OCI-M1 (cell line): Measurements from ENCODE around the gene DEPDC4.
A peak's percentile ranks its signal among the peaks of the same experiment; 100 is the strongest.
"Not testable (repeated sequence)": the region's sequence is repeated elsewhere in the genome, so short reads cannot be mapped to it uniquely, and the experiment has no call there.

Experiments used
- DNase-seq: peaks from one replicate; lab custom pipeline; 2025; lab: John Stamatoyannopoulos, UW

Gene DEPDC4

DNA sequence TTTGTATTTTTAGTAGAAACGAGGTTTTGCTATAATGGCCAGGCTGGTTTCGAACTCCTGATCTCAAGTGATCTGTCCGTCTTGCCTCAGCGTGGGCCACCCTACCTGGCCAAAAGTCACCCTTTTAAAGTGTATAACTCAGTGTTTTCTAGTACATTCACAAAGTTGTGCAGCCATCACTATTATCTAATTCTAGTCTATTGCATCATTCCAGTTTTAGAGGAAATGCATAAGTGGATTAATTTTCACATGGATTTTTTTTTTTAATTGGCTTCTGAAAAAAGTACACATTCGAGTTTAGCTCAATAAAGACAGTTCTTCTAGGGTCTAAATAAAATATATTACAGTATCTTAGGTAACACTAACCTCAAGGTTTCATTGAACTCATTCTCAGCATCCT, 3.7 kb downstream of the DEPDC4 start:
- no peak for DNase-seq

GRCh38 chr12:100258127-100258526, 8.8 kb downstream of the DEPDC4 start:
- no peak for DNase-seq

- no peak for DNase-seq
These were observed 12.0 kb downstream of the DEPDC4 start for GRCh38 chr12:100254876-100255275.

GRCh38 chr12:100253437-100253836, 13.4 kb downstream of the DEPDC4 start:
- no peak for DNase-seq

DNA sequence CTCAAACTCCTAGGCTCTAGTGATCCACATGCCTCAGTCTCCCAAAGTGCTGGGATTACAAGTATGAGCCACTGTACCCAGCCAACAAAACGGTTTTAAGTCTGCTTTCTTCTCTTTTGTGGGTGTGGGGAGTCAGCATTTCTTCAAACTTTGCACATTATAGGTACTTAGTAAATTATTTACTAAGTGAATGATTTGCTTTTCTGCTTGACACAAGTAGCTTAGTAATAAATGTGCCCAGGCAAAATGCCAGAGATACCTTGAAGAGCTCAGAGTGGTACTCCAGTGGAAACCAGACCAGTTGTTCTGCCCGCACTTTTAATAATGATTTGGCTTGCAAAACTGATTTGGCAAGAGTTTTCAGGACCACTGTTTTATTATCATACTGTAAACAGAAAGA, 15.0 kb downstream of the DEPDC4 start:
- DNase-seq: no peak

GRCh38 chr12:100249941-100250340, 16.9 kb downstream of the DEPDC4 start:
- no peak for DNase-seq

- DNase-seq: no peak
These were observed 18.0 kb downstream of the DEPDC4 start for GRCh38 chr12:100248886-100249285.

DNA sequence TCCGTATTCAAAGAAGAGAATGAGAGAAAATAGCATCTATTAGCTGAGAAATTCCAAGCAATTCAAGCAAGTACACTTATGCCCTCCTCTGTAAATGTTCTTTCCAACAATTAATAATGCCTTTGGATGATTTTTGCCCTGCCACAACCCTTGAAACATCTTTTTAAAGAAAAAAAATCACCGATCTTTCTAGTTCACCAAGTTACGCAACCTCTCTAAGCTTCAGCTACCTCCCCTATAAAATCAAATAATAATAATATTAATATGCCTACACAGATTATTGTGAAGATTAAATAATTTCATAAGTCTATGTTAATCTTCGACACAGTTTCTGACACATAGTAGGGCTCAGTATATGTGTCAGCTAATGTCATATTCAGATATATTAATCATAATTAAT, 19.1 kb downstream of the DEPDC4 start:
- DNase-seq: no peak

- no peak for DNase-seq
These were observed 23.7 kb downstream of the DEPDC4 start for GRCh38 chr12:100243137-100243536.

GRCh38 chr12:100239589-100239988, 27.3 kb downstream of the DEPDC4 start:
- DNase-seq: no peak

DNA sequence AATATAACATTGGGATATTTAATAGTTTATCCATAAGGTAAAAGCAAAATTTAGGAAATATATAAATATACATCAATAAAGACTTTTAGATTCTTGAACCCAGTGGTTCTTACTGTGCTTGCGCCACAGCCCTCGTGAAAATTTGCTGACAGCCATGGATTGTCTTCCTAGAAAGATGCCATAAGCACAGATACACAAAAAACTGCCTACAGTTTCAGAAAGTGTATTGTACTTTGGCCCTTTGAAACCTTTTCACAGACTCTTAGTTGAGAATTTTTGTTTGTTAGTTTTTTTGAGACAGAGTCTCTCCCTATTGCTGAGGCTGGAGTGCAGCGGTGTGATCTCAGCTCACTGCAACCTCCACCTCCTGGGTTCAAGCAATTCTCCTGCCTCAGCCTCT, 28.1 kb downstream of the DEPDC4 start:
- no peak for DNase-seq

DNA sequence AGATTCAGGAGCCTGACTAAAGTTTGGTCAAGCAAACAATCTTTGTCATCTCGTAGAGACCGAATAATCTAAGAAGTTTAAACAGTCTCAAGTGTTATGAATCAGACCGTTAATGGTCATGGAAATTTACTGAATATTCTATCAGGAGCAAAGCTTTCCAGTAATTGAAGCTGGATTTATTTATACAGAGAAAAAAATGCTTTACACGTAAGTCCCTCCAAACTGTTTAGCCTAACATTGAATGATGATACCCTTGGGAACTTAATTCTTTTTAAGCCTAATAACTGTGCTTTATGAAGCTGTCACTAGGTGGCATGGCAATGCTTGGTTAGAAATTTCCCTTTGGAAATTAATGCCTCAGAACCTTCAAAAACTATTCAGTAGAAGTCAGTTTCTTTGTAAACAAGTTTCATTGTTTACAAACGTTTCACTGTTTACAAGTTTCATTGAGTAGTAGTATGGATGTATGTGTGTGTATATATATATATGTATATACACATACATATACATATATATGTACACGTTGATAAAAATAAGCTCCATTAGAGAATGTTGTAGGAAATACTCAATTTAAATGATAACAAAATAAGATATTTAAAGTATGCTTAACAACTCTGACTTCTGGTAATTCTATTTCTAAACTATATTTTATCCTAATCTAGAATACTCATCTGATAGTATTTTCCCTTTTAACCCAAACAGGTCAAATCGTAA, 32.1 kb downstream of the DEPDC4 start:
- peak; percentile 67 for DNase-seq

DNA sequence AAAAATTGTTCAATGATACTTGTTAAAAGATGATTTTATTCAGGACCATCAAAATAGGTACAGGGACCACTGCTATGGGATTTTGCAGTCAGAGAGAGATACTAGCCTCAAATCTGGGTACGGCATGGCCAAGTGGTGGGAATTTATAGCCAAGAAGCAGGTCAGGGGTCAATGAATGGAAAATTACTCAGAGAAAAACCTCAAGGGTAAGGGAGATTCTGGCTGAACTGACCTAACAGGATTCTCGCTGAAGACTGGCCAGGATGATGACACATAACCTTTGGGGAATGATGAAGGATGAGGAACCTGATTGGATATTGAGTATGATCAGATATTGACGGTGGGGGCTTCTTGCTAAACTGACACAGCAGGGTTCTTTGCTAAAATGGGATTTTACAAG, 32.7 kb downstream of the DEPDC4 start:
- DNase-seq: no peak

- DNase-seq: not testable (repeated sequence)
These were observed 35.0 kb downstream of the DEPDC4 start for GRCh38 chr12:100231873-100232272.

GRCh38 chr12:100229876-100230275, 37.0 kb downstream of the DEPDC4 start:
- no peak for DNase-seq

DNA sequence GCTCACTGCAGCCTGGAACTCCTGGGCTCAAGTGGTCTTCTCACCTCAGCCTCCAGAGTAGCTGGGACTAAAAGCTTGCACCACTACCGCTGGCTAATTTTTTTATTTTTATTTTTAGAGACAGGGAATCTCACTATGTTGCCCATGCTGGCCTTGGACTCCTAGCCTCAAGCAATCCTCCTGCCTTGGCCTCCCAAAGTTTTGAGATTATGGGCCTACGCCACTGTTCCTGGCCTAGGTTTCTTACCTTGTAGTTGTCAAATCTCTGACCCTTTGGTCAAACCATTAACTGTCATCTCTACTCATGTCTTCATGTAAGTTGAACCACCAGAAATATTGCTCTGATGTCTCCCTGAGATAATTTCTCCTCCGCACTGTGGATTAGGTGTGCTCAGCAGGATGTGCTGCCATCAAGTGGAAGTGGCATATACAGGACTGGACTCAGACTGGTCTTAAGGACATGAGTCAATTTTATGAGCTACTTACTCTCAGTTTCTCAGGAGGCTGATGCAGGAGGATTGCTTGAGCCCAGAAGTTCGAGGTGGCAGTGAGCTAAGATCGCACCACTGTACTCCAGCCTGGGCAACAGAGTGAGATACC, 37.7 kb downstream of the DEPDC4 start:
- peak; percentile 18 for DNase-seq

DNA sequence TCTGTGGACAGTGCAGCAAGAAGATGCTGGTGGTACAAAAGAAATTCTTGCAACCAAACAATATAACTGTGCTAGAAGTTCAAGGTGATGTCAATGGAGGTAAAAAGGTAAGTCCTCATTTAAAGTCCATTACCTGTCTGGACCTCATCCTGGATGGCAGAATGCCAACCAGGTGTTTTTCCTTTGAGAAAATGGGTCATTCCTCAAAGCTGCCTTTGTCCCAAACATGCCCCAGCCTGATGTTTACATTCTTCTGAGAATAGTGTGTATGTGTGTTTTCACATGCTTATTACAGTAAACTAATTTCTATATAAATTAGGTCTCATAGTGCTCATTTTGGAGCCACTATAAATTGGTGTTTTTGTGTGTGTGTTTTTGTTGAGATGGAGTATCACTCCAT, 41.4 kb downstream of the DEPDC4 start:
- no peak for DNase-seq

DNA sequence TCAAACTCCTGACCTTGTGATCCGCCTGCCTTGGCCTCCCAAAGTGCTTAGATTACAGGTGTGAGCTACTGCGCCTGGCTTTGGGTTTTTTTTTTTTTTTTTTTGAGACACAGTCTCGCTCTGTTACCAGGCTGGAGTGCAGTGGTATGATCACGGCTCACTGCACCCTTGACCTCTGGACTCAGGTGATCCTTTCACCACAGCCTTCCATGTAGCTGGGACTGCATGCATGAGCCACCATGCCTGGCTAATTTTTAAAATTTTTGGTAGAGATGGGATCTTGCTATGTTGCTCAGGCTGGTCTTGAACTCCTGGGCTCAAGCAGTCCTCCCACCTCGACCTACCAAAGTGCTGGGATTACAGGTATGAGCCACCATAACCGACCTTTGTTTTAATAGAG, 44.7 kb downstream of the DEPDC4 start:
- not testable (repeated sequence) for DNase-seq

DNA sequence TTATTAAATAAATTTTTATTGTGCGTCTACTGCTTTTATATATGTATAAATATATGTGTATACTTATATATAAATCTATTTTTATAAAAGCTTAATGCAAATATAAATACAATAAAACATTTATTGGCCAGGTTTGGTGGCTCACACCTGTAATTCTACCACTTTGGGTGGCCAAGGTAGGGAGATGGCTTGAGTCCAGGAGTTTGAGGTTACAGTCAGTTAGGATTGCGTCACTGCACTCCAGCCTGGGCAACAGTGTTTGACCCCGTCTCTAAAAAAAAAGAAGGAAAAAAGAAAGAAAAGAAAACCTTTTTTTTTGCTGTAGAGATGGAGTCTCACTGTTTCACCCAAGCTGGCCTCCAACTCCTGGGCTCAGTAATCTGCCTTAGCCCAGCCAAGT, 45.4 kb downstream of the DEPDC4 start:
- DNase-seq: no peak

GRCh38 chr12:100219328-100220109, 47.4 kb downstream of the DEPDC4 start:
- DNase-seq: no peak

DNA sequence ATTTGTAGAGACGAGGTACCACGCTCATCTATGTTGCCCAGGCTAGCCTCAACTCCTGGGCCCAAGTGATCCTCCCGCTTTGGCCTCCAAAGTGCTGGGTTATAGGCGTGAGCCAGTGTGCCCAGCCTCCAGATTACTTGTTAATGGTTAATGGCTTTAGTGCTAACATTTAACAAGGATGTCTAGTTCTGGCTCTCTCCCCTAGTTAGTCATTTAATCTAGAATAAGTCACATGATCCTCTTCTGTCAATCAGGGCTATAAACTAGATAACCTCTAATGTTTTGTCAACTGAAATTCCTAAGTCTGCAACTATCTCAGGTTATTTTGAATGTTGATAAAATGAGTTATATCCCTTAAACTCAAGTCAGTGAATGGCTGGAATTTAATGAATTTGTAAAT, 50.5 kb downstream of the DEPDC4 start:
- no peak for DNase-seq

DNA sequence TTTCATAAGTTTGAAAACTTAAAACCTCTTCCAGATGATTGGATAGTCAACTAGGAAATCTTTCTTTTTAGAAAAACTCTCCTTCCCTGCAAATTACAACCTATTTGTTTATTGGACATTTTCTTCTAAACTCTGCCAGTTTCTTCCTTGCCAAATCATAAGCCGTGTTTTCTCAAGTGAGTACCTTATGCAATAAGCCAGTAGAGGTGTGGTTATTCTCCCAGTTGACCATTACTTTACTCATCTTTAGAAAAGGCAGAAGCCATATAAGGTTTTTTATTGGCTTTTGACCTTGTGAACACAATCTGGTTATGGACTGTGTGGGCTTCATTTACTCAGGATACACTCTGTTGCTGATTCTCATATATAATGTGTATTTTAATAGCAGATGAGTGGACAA, 51.7 kb downstream of the DEPDC4 start:
- no peak for DNase-seq

DNA sequence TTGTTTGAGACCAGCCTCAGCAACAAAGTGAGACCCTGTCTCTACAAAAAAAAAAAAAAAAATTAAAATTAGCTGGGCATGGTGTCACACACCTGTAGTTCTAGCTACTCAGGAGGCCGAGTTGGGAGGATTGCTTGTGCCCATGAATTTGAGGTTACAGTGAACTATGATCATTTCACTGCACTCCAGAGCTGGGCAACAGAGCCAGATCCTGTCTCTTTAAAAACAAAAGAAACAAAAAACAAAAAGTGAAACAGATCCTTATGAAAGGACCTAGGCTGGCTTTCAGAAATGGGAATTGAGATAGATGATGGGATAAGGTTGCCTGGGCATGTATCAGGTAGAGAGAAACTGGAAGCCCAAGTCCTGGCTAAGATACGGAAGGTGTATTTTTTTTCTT, 52.4 kb downstream of the DEPDC4 start:
- no peak for DNase-seq
